Activated naive CD8-positive, alpha-beta T cell treated with anti-CD3 and anti-CD28 coated beads, Interleukin-2, amount 10 ng/mL, durations not matched to agents 7 days and 5 days (primary cell): ENCODE results near the gene COIL. TPM values are rescaled to one million over a fixed set of nuclear protein-coding genes. Genes with fewer than 3 reads are reported as not detected.
"Not testable (repeated sequence)": the region's sequence is repeated elsewhere in the genome, so short reads cannot be mapped to it uniquely, and the experiment has no call there.

Source experiments
- ATAC-seq: fragments of 150-1000 bp; cut with Tn5 transposase; one replicate; pipeline ENCODE4 v1.10.0; 2021; ENCODE audit warnings: low read depth, moderate library complexity
- POLR2A ChIA-PET: fragments of 350-600 bp; sonication (Branson Sonifier 250); formaldehyde crosslinking; loops from one replicate; lab custom pipeline; 2021; ENCODE audit warnings: antibody characterized with exemption; lab: Charles Lee
- DNase-seq: peaks from one replicate; pipeline ENCODE4 v3.0.0; 2021
- H3K27ac Mint-ChIP-seq: one replicate; pipeline ENCODE4 v1.8.0; 2022; ENCODE audit warnings: mild to moderate bottlenecking, mixed read lengths
- H3K27me3 Mint-ChIP-seq: one replicate; pipeline ENCODE4 v1.8.0; 2022; ENCODE audit warnings: mild to moderate bottlenecking, moderate library complexity, mixed read lengths
- H3K36me3 Mint-ChIP-seq: one replicate; pipeline ENCODE4 v1.8.0; 2021; ENCODE audit warnings: mild to moderate bottlenecking, mixed read lengths
- H3K4me1 Mint-ChIP-seq: one replicate; pipeline ENCODE4 v1.8.0; 2021; ENCODE audit warnings: mixed read lengths
- H3K4me3 Mint-ChIP-seq: one replicate; pipeline ENCODE4 v1.8.0; 2022; ENCODE audit warnings: mild to moderate bottlenecking, moderate library complexity, mixed read lengths
- H3K9me3 Mint-ChIP-seq: one replicate; pipeline ENCODE4 v1.8.0; 2021; ENCODE audit warnings: mixed read lengths
- total RNA-seq, 2 experiments: library from RNA; stranded (reverse); gene quantifications; one replicate each; pipeline ENCODE4 v1.2.3, GENCODE V29; 2021

COIL gene
- total RNA-seq, 2 experiments from 2014 or later = 16.4 TPM

DNA sequence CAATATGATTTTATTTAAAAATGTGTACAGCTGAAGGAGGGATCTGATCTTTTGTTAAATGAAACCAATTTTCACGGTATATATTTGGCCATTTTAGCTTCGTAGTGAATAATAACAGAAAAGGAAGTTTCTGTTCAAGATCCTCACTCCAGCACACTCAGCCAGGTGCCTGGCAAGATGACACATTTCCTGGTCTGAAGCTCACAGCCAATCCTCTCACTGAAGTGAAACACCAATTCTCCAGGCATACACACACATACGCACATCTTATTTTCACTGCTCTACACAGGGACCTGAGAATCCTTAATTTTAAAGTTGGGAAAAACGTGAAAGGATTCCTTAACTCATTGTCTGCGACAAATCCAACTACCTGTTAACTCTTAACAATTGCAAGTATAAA is 22.6 kb downstream of the COIL start:
- H3K4me3 Mint-ChIP-seq, H3K27me3 Mint-ChIP-seq, H3K27ac Mint-ChIP-seq, DNase-seq, ATAC-seq, POLR2A ChIA-PET, H3K9me3 Mint-ChIP-seq: not testable (repeated sequence)
- Mint-ChIP-seq H3K36me3 (peaks cover 33% of the 10 kb centered on the region), H3K4me1 (peaks cover 22% of the 10 kb centered on the region)

DNA sequence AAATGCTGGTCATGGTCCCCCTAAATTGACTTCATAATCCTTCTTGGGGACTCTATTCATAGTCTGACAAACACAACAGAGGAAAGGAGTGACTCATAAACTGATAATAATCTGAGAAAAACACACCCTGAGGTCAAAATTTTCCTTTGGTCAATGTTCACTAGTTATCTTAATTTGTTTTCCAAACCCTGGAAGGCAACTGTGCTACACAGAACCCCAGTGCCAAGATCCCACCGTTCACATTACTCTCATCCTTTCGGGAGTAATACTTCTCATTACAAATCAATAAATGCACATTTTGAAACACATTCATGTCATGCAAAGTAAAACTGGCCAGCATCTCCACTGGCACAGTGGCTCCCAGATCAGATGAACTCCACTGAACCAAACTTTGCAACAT is 23.2 kb downstream of the COIL start:
- no peak overlapping the region for H3K4me3 Mint-ChIP-seq
- ATAC-seq (no peak), DNase-seq (no peak)
- H3K36me3 Mint-ChIP-seq = peaks cover 35% of the 10 kb centered on the region
- no peaks in the 10 kb centered on the region for H3K27me3 Mint-ChIP-seq
- peaks cover 3% of the 10 kb centered on the region for H3K9me3 Mint-ChIP-seq
- H3K4me1 Mint-ChIP-seq = peaks cover 22% of the 10 kb centered on the region
- POLR2A ChIA-PET = no interaction called here
- H3K27ac Mint-ChIP-seq = no peak overlapping the region

DNA sequence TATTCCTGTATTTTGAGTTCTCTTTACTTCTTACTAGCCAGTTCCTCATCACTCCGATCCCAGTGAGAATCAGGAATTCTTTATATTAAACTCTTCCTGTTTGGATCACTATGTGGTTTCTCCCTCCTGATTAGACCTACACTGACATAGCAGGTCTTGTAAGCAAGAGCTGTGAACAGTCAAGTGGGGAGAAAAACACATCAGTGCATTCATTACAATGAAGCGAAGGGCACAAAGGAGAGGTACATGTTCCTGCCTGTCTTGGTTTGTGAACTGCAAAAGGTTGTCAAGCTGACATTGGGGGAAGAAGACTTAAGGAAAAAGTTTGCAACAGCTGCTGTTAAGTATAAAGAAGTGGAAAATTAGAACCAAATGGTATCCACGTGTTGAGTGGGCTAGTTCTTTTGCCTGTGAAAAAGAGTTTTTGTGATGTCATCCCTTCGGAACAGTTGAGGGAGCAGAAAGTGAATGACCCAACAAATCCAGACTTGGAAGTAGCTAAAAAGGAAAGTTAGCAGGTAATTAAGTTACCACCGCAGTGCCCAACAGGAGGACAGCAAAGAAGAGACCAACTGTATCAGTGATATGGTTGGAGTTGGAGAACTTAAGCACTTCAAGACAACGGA is 24.0 kb downstream of the COIL start:
- Mint-ChIP-seq H3K9me3 (peaks cover 7% of the 10 kb centered on the region), H3K27me3 (no peaks in the 10 kb centered on the region), H3K27ac (no peak overlapping the region), H3K4me1 (peaks cover 22% of the 10 kb centered on the region), H3K36me3 (peaks cover 39% of the 10 kb centered on the region), H3K4me3 (no peak overlapping the region)
- DNase-seq (no peak), ATAC-seq (no peak)
- POLR2A ChIA-PET = interaction anchor here (0.7 to 2.0 kb wide), 3 partner anchors 23 to 117 kb away, joined by 4 read pairs; partner anchors contain the start of gene TRIM25

DNA sequence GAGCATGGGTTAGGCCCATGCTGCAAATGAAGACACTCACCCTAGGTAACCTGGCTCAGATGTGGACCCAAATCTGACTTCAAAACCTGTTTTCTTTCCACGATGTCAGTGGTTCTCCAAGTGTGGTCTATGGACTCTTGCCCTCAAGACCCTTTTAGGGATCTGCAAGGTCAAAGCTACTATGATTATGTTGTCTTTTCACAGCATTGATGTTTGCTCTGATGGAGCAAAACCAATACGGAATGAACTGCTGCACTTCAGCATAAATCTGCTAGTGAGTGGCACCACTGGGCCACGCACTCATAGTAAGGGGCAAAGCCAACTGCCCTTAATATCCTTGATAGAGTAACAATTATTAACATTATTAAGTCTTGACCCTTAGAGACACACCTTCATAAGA is 25.4 kb downstream of the COIL start:
- no peak for DNase-seq
- POLR2A ChIA-PET = interaction anchor here (1.8 to 2.0 kb wide), 2 partner anchors 21 to 116 kb away, joined by 4 read pairs; partner anchors contain the start of gene TRIM25

DNA sequence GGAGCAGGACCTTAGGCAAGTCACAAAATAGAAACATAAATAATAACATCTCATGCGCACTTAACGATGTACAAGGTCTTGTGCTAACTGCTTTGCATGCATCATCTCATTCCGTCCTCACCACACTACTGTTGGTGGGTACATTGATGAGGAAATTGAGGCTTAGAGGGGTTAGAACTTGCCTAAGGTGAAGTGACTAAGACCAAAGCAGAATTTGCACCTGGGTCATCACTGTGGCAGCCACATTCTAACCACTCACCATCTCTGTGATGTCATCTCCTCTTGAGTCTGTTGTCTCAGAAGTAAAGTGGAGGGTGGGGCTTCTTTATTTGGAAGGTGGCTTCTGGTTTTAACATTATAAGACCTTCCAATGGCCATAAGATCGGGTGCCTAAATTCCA is 26.6 kb downstream of the COIL start:
- DNase-seq (no peak), ATAC-seq (peak; percentile 92)
- POLR2A ChIA-PET = no interaction called here
- H3K27ac Mint-ChIP-seq = peak overlapping the region; percentile 25
- H3K4me3 Mint-ChIP-seq = no peak overlapping the region
- H3K4me1 Mint-ChIP-seq = peaks cover 20% of the 10 kb centered on the region
- no peaks in the 10 kb centered on the region for H3K27me3 Mint-ChIP-seq
- peaks cover 34% of the 10 kb centered on the region for H3K36me3 Mint-ChIP-seq
- peaks cover 17% of the 10 kb centered on the region for H3K9me3 Mint-ChIP-seq

More for the DNA sequence above, 25.4 kb downstream of the COIL start:
- H3K27me3 Mint-ChIP-seq = no peaks in the 10 kb centered on the region
- H3K9me3 Mint-ChIP-seq = peaks cover 14% of the 10 kb centered on the region
- no peak overlapping the region for H3K27ac Mint-ChIP-seq
- no peak overlapping the region for H3K4me3 Mint-ChIP-seq
- H3K36me3 Mint-ChIP-seq = peaks cover 39% of the 10 kb centered on the region
- H3K4me1 Mint-ChIP-seq = peaks cover 22% of the 10 kb centered on the region
- no peak for ATAC-seq

DNA sequence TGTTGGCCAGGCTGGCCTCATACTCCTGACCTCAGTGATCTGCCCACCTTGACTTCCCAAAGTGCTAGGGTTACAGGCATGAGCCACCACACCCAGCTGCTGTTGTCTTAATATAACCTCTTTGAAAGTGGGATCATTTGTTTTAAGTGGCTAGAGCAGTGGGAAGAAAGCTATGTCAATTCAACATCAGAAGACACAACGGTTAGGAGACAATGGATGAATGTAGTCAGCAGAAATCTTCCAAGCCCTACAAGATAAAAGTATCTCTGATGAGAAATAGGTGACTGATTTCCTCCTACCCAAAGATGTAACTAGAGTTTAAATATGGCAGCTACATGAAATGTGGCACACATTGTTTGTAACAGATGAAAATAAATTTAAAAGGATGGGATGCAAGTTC is 27.0 kb downstream of the COIL start:
- ATAC-seq = no peak
- Mint-ChIP-seq H3K9me3 (peaks cover 17% of the 10 kb centered on the region), H3K27ac (no peak overlapping the region), H3K4me1 (peaks cover 20% of the 10 kb centered on the region), H3K4me3 (no peak overlapping the region), H3K27me3 (no peaks in the 10 kb centered on the region), H3K36me3 (peaks cover 34% of the 10 kb centered on the region)
- no peak for DNase-seq
- POLR2A ChIA-PET = no interaction called here

DNA sequence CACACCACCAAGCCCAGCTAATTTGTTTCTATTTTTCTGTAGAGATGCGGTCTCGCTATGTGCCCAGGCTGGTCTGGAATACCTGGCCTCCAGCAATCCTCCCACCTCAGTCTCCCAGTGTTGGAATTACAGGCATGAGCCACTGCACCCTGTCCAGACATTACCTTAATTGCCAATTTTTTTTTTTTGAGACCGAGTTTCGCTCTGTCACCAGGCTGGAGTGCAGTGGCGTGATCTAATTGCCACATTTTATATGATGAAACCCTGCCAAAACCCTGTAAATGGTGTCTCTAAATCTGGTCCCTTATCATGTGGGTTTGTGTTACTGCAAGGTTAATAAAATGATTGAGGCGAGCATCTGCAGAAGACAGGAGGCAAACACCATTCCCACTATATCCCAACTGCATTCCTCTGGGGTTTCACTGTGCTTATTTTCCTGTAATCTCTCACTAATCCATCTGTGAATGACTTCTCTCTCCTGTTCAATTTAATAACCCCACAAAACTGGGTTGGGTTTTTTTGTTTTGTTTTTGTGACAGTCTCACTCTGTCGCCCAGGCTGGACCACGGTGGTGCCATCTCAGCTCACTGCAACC is 27.6 kb downstream of the COIL start:
- DNase-seq (no peak), ATAC-seq (no peak)
- Mint-ChIP-seq H3K4me3 (no peak overlapping the region), H3K36me3 (peaks cover 32% of the 10 kb centered on the region), H3K4me1 (peaks cover 18% of the 10 kb centered on the region), H3K27me3 (no peaks in the 10 kb centered on the region), H3K9me3 (peaks cover 17% of the 10 kb centered on the region), H3K27ac (no peak overlapping the region)
- POLR2A ChIA-PET = no interaction called here

DNA sequence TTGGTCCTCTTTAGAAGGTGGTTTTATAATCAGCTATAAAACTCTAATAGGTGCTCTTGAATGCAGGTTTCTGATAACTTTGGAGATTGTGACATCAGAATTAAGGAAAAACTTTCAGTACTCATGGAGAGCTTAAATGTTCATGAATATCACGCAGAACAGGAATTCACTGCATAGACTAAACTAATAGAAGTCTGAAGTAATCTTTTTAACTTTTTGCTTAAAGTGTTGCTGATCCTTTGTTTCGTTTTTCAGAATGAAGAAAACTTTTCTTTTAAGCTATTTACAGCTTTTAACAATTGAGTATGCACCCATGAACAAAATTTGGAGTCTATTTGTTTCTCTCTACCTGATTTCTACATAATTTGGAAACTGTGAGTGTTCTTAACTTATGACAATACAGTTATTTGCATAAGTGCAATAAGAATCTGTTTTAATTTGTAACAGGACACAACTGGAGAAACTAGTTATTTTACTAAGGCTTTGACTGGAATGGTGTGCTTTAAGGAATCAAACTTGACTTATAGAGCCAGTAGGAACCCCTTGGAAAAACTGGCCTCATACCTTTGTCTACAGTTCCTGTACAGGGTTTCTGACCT is 30.0 kb downstream of the COIL start:
- no peak overlapping the region for H3K4me3 Mint-ChIP-seq
- peaks cover 20% of the 10 kb centered on the region for H3K36me3 Mint-ChIP-seq
- no peak for DNase-seq

DNA sequence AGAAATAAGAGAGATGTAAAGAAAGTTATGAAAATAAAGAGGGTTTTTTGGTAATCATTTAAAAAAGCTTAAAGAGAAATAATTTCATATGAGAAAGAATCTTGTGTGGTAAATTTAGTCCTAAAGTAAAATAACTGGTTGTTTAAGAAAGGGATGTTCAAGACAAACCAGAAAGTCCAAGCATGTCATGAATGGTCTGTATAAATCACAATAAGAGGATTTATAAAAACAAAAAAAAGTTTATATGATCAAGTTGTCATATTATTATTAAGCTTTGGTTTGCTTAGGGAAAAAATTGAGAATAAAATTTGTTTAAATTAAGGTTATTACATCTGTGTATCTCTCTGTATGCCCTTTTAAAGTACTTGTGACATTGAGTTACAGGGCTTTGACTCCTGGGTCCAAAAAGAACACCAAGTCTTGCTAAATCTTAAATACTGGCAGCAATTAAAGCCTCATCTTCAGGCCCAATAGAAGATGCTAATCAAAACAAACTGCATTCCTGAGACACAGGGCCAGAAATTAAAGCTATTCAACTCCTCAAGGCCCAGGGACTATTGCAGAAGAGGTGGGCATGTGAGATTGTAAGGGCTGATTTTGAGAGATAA is 31.4 kb downstream of the COIL start:
- Mint-ChIP-seq H3K4me1 (peaks cover 6% of the 10 kb centered on the region), H3K27me3 (peaks cover 2% of the 10 kb centered on the region), H3K9me3 (peaks cover 17% of the 10 kb centered on the region), H3K36me3 (peaks cover 17% of the 10 kb centered on the region), H3K27ac (no peak overlapping the region), H3K4me3 (no peak overlapping the region)
- POLR2A ChIA-PET = no interaction called here
- DNase-seq (no peak), ATAC-seq (no peak)

More for the DNA sequence above, 30.0 kb downstream of the COIL start:
- Mint-ChIP-seq H3K9me3 (peaks cover 17% of the 10 kb centered on the region), H3K27me3 (no peaks in the 10 kb centered on the region), H3K27ac (no peak overlapping the region), H3K4me1 (peaks cover 8% of the 10 kb centered on the region)
- no peak for ATAC-seq
- POLR2A ChIA-PET = no interaction called here

DNA sequence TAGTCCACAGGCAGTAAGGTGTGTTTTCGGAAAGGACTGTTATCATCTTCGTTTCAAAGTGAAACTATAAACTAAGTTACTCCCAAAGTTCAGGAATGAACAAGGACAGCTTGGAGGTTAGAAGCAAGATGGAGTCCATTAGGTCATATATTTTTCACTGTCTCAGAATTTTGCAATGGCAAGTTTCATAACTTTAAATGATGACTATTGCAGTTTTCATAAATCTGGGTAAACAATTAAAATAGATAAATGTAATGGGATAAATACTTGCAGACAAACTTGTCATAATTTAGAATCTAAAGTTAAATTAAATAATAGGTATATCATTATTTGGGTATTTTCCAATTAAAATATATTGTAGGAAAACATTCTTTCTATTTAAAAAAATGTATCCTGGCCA is 32.3 kb downstream of the COIL start:
- H3K4me1 Mint-ChIP-seq = no peaks in the 10 kb centered on the region
- no peak overlapping the region for H3K4me3 Mint-ChIP-seq
- H3K27me3 Mint-ChIP-seq = peaks cover 2% of the 10 kb centered on the region
- no peak for ATAC-seq
- H3K9me3 Mint-ChIP-seq = peaks cover 19% of the 10 kb centered on the region
- DNase-seq = no peak
- H3K36me3 Mint-ChIP-seq = peaks cover 10% of the 10 kb centered on the region
- POLR2A ChIA-PET = no interaction called here
- H3K27ac Mint-ChIP-seq = no peak overlapping the region

DNA sequence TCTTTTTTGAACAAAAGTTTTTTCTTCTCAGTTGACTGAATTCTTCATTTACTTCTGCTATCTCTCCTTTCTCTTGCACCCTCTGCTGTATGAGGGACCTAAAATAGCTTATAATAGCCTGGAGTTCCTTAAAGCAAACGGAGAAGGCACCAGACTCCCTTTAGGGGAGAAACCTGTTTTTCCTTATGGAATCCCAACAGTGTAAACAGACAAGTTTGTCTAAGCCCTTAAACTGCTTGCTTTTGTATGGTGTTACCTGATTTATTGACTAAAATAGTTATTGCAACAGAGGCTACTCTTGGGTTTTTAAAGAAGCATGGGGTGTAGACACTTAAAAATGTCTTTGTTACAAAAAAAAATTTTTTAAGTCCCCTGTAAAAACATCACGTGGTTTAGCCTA is 34.1 kb downstream of the COIL start:
- no peak for ATAC-seq
- H3K27me3 Mint-ChIP-seq = peaks cover 2% of the 10 kb centered on the region

DNA sequence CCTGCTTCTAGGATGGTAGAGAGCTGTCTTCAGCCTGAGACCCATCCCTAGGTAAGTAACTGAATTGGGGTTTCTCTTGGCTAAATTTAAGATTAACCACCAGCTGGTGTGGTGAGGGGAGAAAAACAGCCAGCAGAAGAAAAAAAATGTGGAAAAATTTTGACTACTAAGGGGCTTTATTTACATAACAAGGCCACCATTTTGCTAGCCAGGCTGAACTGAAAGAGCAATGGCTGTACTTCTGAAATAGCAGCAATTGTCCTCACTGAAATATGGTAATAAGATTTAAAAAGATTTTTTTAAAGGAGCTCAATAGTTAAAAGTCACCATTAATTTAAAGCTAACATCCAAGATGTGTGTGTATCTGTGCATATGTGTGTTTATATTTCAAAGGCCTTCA is 34.6 kb downstream of the COIL start:
- POLR2A ChIA-PET = no interaction called here
- no peak for DNase-seq
- no peak for ATAC-seq
- peaks cover 2% of the 10 kb centered on the region for H3K27me3 Mint-ChIP-seq
- peaks cover 10% of the 10 kb centered on the region for H3K9me3 Mint-ChIP-seq
- no peaks in the 10 kb centered on the region for H3K36me3 Mint-ChIP-seq
- H3K27ac Mint-ChIP-seq = no peak overlapping the region
- no peaks in the 10 kb centered on the region for H3K4me1 Mint-ChIP-seq
- H3K4me3 Mint-ChIP-seq = no peak overlapping the region

More for the DNA sequence above, 34.1 kb downstream of the COIL start:
- Mint-ChIP-seq H3K9me3 (peaks cover 11% of the 10 kb centered on the region), H3K4me3 (no peak overlapping the region), H3K27ac (no peak overlapping the region), H3K36me3 (no peaks in the 10 kb centered on the region), H3K4me1 (no peaks in the 10 kb centered on the region)
- DNase-seq = no peak
- POLR2A ChIA-PET = no interaction called here

DNA sequence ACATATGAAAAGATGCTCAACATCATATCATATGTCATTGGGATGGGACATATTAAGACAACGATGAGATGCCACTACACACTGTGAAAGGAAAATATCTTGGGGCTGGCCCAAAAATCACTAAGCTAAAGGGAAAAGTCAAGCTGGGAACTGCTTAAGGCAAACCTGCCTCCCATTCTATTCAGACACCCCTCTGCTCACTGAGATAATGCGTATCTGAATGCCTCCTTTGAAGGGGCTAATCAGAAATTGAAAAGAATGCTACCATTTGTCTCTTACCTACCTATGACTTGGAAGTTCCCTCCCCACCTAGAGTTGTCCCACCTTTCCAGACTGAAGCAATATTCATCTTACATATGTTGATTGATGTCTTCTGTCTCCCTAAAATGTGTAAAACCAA is 35.8 kb downstream of the COIL start:
- DNase-seq (no peak), ATAC-seq (no peak)
- POLR2A ChIA-PET = no interaction called here
- Mint-ChIP-seq H3K9me3 (peaks cover 4% of the 10 kb centered on the region), H3K27me3 (peaks cover 2% of the 10 kb centered on the region), H3K27ac (no peak overlapping the region), H3K4me3 (no peak overlapping the region), H3K4me1 (no peaks in the 10 kb centered on the region), H3K36me3 (no peaks in the 10 kb centered on the region)
